Measurements from ENCODE around the gene SPATA33.

GRCh38 chr16:89668790-89669158 is 11.1 kb downstream of the SPATA33 start:
- TF ChIP-seq CTCF (IDR thresholded peaks at IDR 0.05; ENCODE audit: poor library complexity) (no peak), EZH2phosphoT487 (IDR thresholded peaks at IDR 0.05; ENCODE audit: low read depth, severe bottlenecking, unreplicated experiment) (no peak)

All from hepatocyte (in vitro differentiated cells).